MCF 10A (cell line): ENCODE results near the gene SMURF1. TPM values are rescaled to one million over a fixed set of nuclear protein-coding genes. Genes with fewer than 3 reads are reported as not detected.

Experiments
- BruUV-seq: library from RNA; stranded (reverse); fragments of 400-500 nt; replicated peaks from 2 replicates; lab custom pipeline; 2021; lab: Mats Ljungman, UMichigan
- CTCF ChIA-PET: fragments of 300-600 bp; sonication (Branson Sonifier 250); formaldehyde crosslinking; extraction: SDS; loops from one replicate; lab custom pipeline; 2021; ENCODE audit warnings: antibody characterized with exemption, inconsistent platforms; lab: Yijun Ruan, JAX
- POLR2A ChIA-PET: fragments of 300-600, 350-650 bp; sonication (Branson Sonifier 250); formaldehyde crosslinking; extraction: SDS; loops from one replicate; lab custom pipeline; 2020; ENCODE audit warnings: antibody characterized with exemption, inconsistent platforms; lab: Yijun Ruan, JAX
- DNase-seq: peaks from one replicate; pipeline ENCODE4 v3.0.0-alpha.2; 2018; ENCODE audit not compliant: unreplicated experiment
- H3K27ac Mint-ChIP-seq: one replicate; pipeline ENCODE4 v1.8.0; 2022; ENCODE audit warnings: mild to moderate bottlenecking, low read depth, mixed read lengths; ENCODE audit not compliant: unreplicated experiment
- H3K27me3 Mint-ChIP-seq: one replicate; pipeline ENCODE4 v1.8.0; 2022; ENCODE audit warnings: mixed read lengths; ENCODE audit not compliant: insufficient read depth, unreplicated experiment
- H3K36me3 Mint-ChIP-seq: one replicate; pipeline ENCODE4 v1.8.0; 2022; ENCODE audit warnings: mild to moderate bottlenecking, moderate library complexity, mixed read lengths; ENCODE audit not compliant: insufficient read depth, unreplicated experiment
- H3K4me1 Mint-ChIP-seq: one replicate; pipeline ENCODE4 v1.8.0; 2022; ENCODE audit warnings: mixed read lengths; ENCODE audit not compliant: insufficient read depth, unreplicated experiment
- H3K4me3 Mint-ChIP-seq: one replicate; pipeline ENCODE4 v1.8.0; 2022; ENCODE audit warnings: mild to moderate bottlenecking, moderate library complexity, mixed read lengths; ENCODE audit not compliant: unreplicated experiment
- H3K9me3 Mint-ChIP-seq: one replicate; pipeline ENCODE4 v1.8.0; 2022; ENCODE audit warnings: mixed read lengths; ENCODE audit not compliant: unreplicated experiment
- CTCF ChIP-seq: fragments of 200-600 bp; IDR thresholded peaks from one replicate; pipeline ENCODE4 v1.8.0; 2022; ENCODE audit warnings: antibody characterized with exemption, mild to moderate bottlenecking; ENCODE audit not compliant: unreplicated experiment
- intact Hi-C: fragments of 100-400 bp; cut with micrococcal nuclease; formaldehyde crosslinking; loops from 2 replicates; pipeline ENCODE4 v1.14.1; 2022
- total RNA-seq: library from RNA; stranded (reverse); gene quantifications from 2 replicates; pipeline ENCODE4 v1.2.3, GENCODE V29; 2022

The SMURF1 gene
- total RNA-seq, 1 experiment from 2014 or later = 19.9 TPM

GRCh38 chr7:98991141-98991540 is 152.8 kb downstream of the SMURF1 start:
- CTCF ChIA-PET = interaction anchor here (0.7 kb wide), 2 partner anchors 144 to 230 kb away, joined by 3 read pairs; no protein-coding TSS in a partner anchor
- H3K4me1 Mint-ChIP-seq = no peaks in the 10 kb centered on the region
- TF ChIP-seq CTCF = no peak
- H3K27ac Mint-ChIP-seq = no peak overlapping the region
- peaks cover under 1% of the 10 kb centered on the region for H3K9me3 Mint-ChIP-seq
- BruUV-seq = no TSS peak
- no peak for DNase-seq
- POLR2A ChIA-PET = interaction anchor here (1.1 kb wide), 1 partner anchor 37 kb away, joined by 3 read pairs; no protein-coding TSS in a partner anchor
- intact Hi-C loops = no loop called here
- H3K36me3 Mint-ChIP-seq = peaks cover 94% of the 10 kb centered on the region
- H3K4me3 Mint-ChIP-seq = no peak overlapping the region
- no peaks in the 10 kb centered on the region for H3K27me3 Mint-ChIP-seq

- intact Hi-C loops = no loop called here
- CTCF ChIA-PET = interaction anchor here (0.7 kb wide), 2 partner anchors 145 to 231 kb away, joined by 3 read pairs; no protein-coding TSS in a partner anchor
- H3K9me3 Mint-ChIP-seq = peaks cover 7% of the 10 kb centered on the region
- POLR2A ChIA-PET = no interaction called here
- H3K27ac Mint-ChIP-seq = no peak overlapping the region
- no peaks in the 10 kb centered on the region for H3K4me1 Mint-ChIP-seq
- no peak for TF ChIP-seq CTCF
- BruUV-seq = no TSS peak
- DNase-seq = no peak
- no peaks in the 10 kb centered on the region for H3K27me3 Mint-ChIP-seq
- H3K4me3 Mint-ChIP-seq = no peak overlapping the region
- H3K36me3 Mint-ChIP-seq = peaks cover 92% of the 10 kb centered on the region
Measured at GRCh38 chr7:98990356-98990755, 153.6 kb downstream of the SMURF1 start.

GRCh38 chr7:98988641-98989040 is 155.3 kb downstream of the SMURF1 start:
- Mint-ChIP-seq H3K36me3 (peaks cover 95% of the 10 kb centered on the region), H3K9me3 (peaks cover 7% of the 10 kb centered on the region), H3K27me3 (no peaks in the 10 kb centered on the region), H3K4me3 (no peak overlapping the region), H3K27ac (no peak overlapping the region), H3K4me1 (no peaks in the 10 kb centered on the region)
- ChIA-PET CTCF (interaction anchor here (0.6 to 0.8 kb wide), 3 partner anchors 29 to 361 kb away, joined by 3 to 4 read pairs (median 3); no protein-coding TSS in a partner anchor), POLR2A (no interaction called here)
- intact Hi-C loops = no loop called here
- DNase-seq = no peak
- no peak for TF ChIP-seq CTCF
- no TSS peak for BruUV-seq

- Mint-ChIP-seq H3K27me3 (no peaks in the 10 kb centered on the region), H3K36me3 (peaks cover 99% of the 10 kb centered on the region), H3K9me3 (peaks cover 7% of the 10 kb centered on the region), H3K27ac (no peak overlapping the region), H3K4me3 (no peak overlapping the region), H3K4me1 (no peaks in the 10 kb centered on the region)
- no peak for TF ChIP-seq CTCF
- DNase-seq = no peak
- ChIA-PET CTCF (interaction anchor here (0.6 to 0.9 kb wide), 2 partner anchors 13 to 25 kb away, joined by 3 to 4 read pairs; no protein-coding TSS in a partner anchor), POLR2A (interaction anchor here (0.9 kb wide), 1 partner anchor 14 kb away, joined by 4 read pairs; no protein-coding TSS in a partner anchor)
- no TSS peak for BruUV-seq
- intact Hi-C loops = no loop called here
Measured at GRCh38 chr7:98985945-98986344, 158.0 kb downstream of the SMURF1 start.
